HG03196 (cell line): Measurements from ENCODE around the gene PRICKLE1.

ENCODE experiments used
- ATAC-seq: cut with Tn5 transposase; IDR thresholded peaks from one replicate; pipeline ENCODE4 v1.9.1; 2021; ENCODE audit not compliant: unreplicated experiment

The PRICKLE1 gene

GRCh38 chr12:42589465-42590329, at the start of gene PRICKLE1:
TSS of gene PRICKLE1 (minus strand) at chr12:42589746. CDS start at chr12:42472516, 117,230 bp downstream.
- peak; percentile 66 for ATAC-seq

- ATAC-seq = no peak
Measured at GRCh38 chr12:42638697-42639096, 49.2 kb upstream of the PRICKLE1 start.

- ATAC-seq = no peak
Measured at GRCh38 chr12:42638011-42638410, 48.5 kb upstream of the PRICKLE1 start.

- ATAC-seq = no peak
Measured at GRCh38 chr12:42636993-42637392, 47.4 kb upstream of the PRICKLE1 start.

- ATAC-seq = no peak
Measured at GRCh38 chr12:42633594-42633993, 44.0 kb upstream of the PRICKLE1 start.

GRCh38 chr12:42631513-42631912, 42.0 kb upstream of the PRICKLE1 start:
- ATAC-seq = no peak

GRCh38 chr12:42630314-42630713, 40.8 kb upstream of the PRICKLE1 start:
- ATAC-seq = no peak

GRCh38 chr12:42627151-42627550, 37.6 kb upstream of the PRICKLE1 start:
- ATAC-seq = no peak

GRCh38 chr12:42625611-42626010, 36.1 kb upstream of the PRICKLE1 start:
- ATAC-seq = no peak

GRCh38 chr12:42617622-42618021, 28.1 kb upstream of the PRICKLE1 start:
- no peak for ATAC-seq

- no peak for ATAC-seq
Measured at GRCh38 chr12:42615006-42615405, 25.5 kb upstream of the PRICKLE1 start.

- no peak for ATAC-seq
Measured at GRCh38 chr12:42612231-42612613, 22.7 kb upstream of the PRICKLE1 start.

- no peak for ATAC-seq
Measured at GRCh38 chr12:42611571-42612230, 22.2 kb upstream of the PRICKLE1 start.

GRCh38 chr12:42609605-42610004, 20.1 kb upstream of the PRICKLE1 start:
- no peak for ATAC-seq

- no peak for ATAC-seq
Measured at GRCh38 chr12:42608196-42608825, 18.8 kb upstream of the PRICKLE1 start.

- no peak for ATAC-seq
Measured at GRCh38 chr12:42607584-42608058, 18.1 kb upstream of the PRICKLE1 start.

- ATAC-seq = no peak
Measured at GRCh38 chr12:42606471-42606870, 16.9 kb upstream of the PRICKLE1 start.

- no peak for ATAC-seq
Measured at GRCh38 chr12:42605685-42606084, 16.1 kb upstream of the PRICKLE1 start.

GRCh38 chr12:42603246-42603990, 13.9 kb upstream of the PRICKLE1 start:
- ATAC-seq = no peak

- ATAC-seq = no peak
Measured at GRCh38 chr12:42593874-42594273, 4.3 kb upstream of the PRICKLE1 start.

- ATAC-seq = no peak
Measured at GRCh38 chr12:42590330-42590934, 886 bp upstream of the PRICKLE1 start.
